KMS-11 (cell line): ENCODE results near the gene NFIC.

Experiments
- H2AFZ ChIP-seq: fragments of 200-600 bp; sonication (generic); 2 replicates; pipeline ENCODE4 v1.6.1; 2016; ENCODE audit warnings: antibody characterized with exemption, mixed run types, low read depth
- H3K27ac ChIP-seq: fragments of 200-600 bp; sonication (generic); 2 replicates; pipeline ENCODE4 v1.6.1; 2016; ENCODE audit warnings: mild to moderate bottlenecking, mixed run types
- H3K27me3 ChIP-seq: fragments of 200-600 bp; sonication (generic); 2 replicates; pipeline ENCODE4 v1.6.1; 2017; ENCODE audit warnings: mild to moderate bottlenecking, low read depth, mixed run types, moderate library complexity; ENCODE audit not compliant: insufficient read depth
- H3K36me3 ChIP-seq: fragments of 200-600 bp; sonication (generic); 2 replicates; pipeline ENCODE4 v1.6.1; 2017; ENCODE audit warnings: mild to moderate bottlenecking, mixed run types; ENCODE audit not compliant: insufficient read depth
- H3K4me1 ChIP-seq: fragments of 200-600 bp; sonication (generic); 2 replicates; pipeline ENCODE4 v1.6.1; 2016; ENCODE audit warnings: mild to moderate bottlenecking, low read depth, mixed run types; ENCODE audit not compliant: poor library complexity, severe bottlenecking
- H3K4me2 ChIP-seq: fragments of 200-600 bp; sonication (generic); 2 replicates; pipeline ENCODE4 v1.7.0; 2016; ENCODE audit warnings: mild to moderate bottlenecking, mixed run types
- H3K4me3 ChIP-seq: fragments of 200-600 bp; sonication (generic); IDR thresholded peaks from 2 replicates; pipeline ENCODE4 v1.6.1; 2017; ENCODE audit warnings: low read depth, low read length, mixed read lengths; ENCODE audit not compliant: insufficient read depth
- H3K79me2 ChIP-seq: fragments of 200-600 bp; sonication (generic); 2 replicates; pipeline ENCODE4 v1.6.1; 2016; ENCODE audit warnings: low read depth, mixed run types; ENCODE audit not compliant: insufficient read depth
- H3K9ac ChIP-seq: fragments of 200-600 bp; sonication (generic); 2 replicates; pipeline ENCODE4 v1.6.1; 2016; ENCODE audit warnings: mild to moderate bottlenecking, mixed run types
- H4K20me1 ChIP-seq: fragments of 200-600 bp; sonication (generic); 2 replicates; pipeline ENCODE4 v1.6.1; 2016; ENCODE audit warnings: mild to moderate bottlenecking, mixed run types; ENCODE audit not compliant: insufficient read depth
- TF ChIP-seq, protein P1 (sequence below): fragments of 200-600 bp; sonication (generic); conservative IDR thresholded peaks from 2 replicates; pipeline ENCODE4 v1.6.1; 2017; ENCODE audit warnings: low read depth, mild to moderate bottlenecking, antibody characterized with exemption, low read length, moderate library complexity, mixed read lengths

Gene NFIC

GRCh38 chr19:3478409-3479176 lies 112.2 kb downstream of the NFIC start:
- no peak overlapping the region for H3K27ac ChIP-seq
- peaks cover 6% of the 10 kb centered on the region for H3K4me1 ChIP-seq
- no peak overlapping the region for H2AFZ ChIP-seq
- no peak overlapping the region for H3K9ac ChIP-seq
- H3K4me3 ChIP-seq: no peak overlapping the region
- H3K4me2 ChIP-seq: no peak overlapping the region
- TF ChIP-seq, protein P1, sequence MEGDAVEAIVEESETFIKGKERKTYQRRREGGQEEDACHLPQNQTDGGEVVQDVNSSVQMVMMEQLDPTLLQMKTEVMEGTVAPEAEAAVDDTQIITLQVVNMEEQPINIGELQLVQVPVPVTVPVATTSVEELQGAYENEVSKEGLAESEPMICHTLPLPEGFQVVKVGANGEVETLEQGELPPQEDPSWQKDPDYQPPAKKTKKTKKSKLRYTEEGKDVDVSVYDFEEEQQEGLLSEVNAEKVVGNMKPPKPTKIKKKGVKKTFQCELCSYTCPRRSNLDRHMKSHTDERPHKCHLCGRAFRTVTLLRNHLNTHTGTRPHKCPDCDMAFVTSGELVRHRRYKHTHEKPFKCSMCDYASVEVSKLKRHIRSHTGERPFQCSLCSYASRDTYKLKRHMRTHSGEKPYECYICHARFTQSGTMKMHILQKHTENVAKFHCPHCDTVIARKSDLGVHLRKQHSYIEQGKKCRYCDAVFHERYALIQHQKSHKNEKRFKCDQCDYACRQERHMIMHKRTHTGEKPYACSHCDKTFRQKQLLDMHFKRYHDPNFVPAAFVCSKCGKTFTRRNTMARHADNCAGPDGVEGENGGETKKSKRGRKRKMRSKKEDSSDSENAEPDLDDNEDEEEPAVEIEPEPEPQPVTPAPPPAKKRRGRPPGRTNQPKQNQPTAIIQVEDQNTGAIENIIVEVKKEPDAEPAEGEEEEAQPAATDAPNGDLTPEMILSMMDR: no peak
- H4K20me1 ChIP-seq: no peaks in the 10 kb centered on the region
- peaks cover 54% of the 10 kb centered on the region for H3K27me3 ChIP-seq
- H3K36me3 ChIP-seq: no peaks in the 10 kb centered on the region
- no peaks in the 10 kb centered on the region for H3K79me2 ChIP-seq

DNA sequence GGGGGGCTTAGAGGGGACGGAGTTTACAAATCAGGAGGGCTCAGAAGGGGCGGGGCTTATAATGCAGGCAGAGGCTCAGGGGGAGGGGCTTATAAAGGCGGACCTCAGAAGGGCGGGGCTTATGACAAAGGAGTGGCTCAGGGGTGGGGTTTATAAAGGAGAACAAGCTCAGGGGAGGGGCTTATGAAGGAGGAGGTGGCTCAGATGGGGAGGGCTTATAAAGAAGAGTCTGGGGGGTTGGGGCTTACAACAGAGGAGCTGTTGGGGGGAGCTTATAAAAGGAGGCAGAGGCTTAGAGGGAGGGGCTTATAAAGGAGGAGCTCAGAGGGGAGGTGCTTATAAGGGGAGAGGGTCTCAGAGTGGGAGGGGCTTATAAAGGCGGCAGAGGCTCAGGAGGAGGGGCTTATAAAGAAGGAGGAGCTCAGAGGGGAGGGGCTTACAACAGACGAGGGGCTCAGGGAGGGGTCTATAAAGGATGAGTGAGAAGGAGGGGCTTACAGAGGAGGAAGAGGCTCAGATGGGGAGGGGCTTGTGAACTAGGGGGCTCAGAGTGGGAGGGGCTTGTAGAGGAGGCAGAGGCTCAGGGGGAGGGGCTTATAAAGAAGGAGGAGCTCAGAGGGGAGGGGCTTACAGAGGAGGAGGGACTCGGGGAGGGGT lies 112.9 kb downstream of the NFIC start:
- Histone ChIP-seq H3K9ac (no peak overlapping the region), H3K36me3 (no peaks in the 10 kb centered on the region), H3K4me3 (no peak overlapping the region)

DNA sequence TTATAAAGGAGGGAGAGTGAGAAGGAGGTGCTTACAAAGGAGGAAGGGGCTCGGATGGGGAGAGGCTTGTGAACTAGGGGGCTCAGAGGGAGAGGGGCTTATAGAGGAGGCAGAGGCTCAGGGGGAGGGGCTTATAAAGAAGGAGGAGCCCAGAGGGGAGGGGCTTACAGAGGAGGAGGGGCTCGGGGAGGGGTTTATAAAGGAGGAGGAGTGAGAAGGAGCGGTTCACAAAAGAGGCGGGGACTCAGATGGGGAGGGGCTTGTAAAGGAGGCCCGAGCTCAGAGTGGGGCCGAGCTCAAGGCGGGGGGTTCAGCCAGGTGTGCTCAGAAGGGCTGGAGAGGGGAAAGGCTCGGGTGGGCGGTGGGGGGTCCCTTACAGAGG lies 113.4 kb downstream of the NFIC start:
- H3K27me3 ChIP-seq: peaks cover 53% of the 10 kb centered on the region
- H3K4me3 ChIP-seq: no peak overlapping the region
- TF ChIP-seq, protein P1: no peak
- no peak overlapping the region for H3K4me2 ChIP-seq
- H3K27ac ChIP-seq: no peak overlapping the region
- H4K20me1 ChIP-seq: no peaks in the 10 kb centered on the region
- no peak overlapping the region for H2AFZ ChIP-seq
- no peak overlapping the region for H3K9ac ChIP-seq
- no peaks in the 10 kb centered on the region for H3K36me3 ChIP-seq
- peaks cover 6% of the 10 kb centered on the region for H3K4me1 ChIP-seq
- H3K79me2 ChIP-seq: no peaks in the 10 kb centered on the region

More for the DNA sequence above, 112.9 kb downstream of the NFIC start:
- Histone ChIP-seq H3K4me1 (peaks cover 6% of the 10 kb centered on the region), H3K4me2 (no peak overlapping the region), H4K20me1 (no peaks in the 10 kb centered on the region), H3K27me3 (peaks cover 54% of the 10 kb centered on the region), H3K79me2 (no peaks in the 10 kb centered on the region), H2AFZ (no peak overlapping the region), H3K27ac (no peak overlapping the region)
- TF ChIP-seq, protein P1: no peak

- no peak within 1 kb of the TSS for H3K27ac ChIP-seq
Measured at GRCh38 chr19:3480383-3481091, 114.2 kb downstream of the NFIC start, which contains the start of gene SMIM24. Gene SMIM24 (minus strand): TSS chr19:3480525. CDS start chr19:3480463, 62 bp downstream.

More at GRCh38 chr19:3480383-3481091, 114.2 kb downstream of the NFIC start, which contains the start of gene SMIM24:
- Histone ChIP-seq H2AFZ (no peak within 1 kb of the TSS), H3K4me3 (no peak within 1 kb of the TSS), H3K4me1 (peaks cover 6% of the 10 kb centered on the region), H3K4me2 (no peak within 1 kb of the TSS), H3K79me2 (no peaks in the 10 kb centered on the region), H3K36me3 (no peaks in the 10 kb centered on the region), H3K9ac (no peak within 1 kb of the TSS), H3K27me3 (peaks cover 49% of the 10 kb centered on the region), H4K20me1 (no peaks in the 10 kb centered on the region)
- TF ChIP-seq, protein P1: no peak
